ENCODE measurements around the gene ERH.
"Not testable (repeated sequence)": the region's sequence is repeated elsewhere in the genome, so short reads cannot be mapped to it uniquely, and the experiment has no call there.

Gene ERH

GRCh38 chr14:69398053-69398817 lies at the start of gene ERH, which contains the start of gene SLC39A9:
TSS of gene ERH (minus strand) at chr14:69398299. CDS start at chr14:69398233, 66 bp downstream.
TSS of gene SLC39A9 (plus strand) at chr14:69398692. CDS start at chr14:69399370, 678 bp downstream.
- DNase-seq, result peak; percentile 100

GRCh38 chr14:69443296-69443805 lies 45.3 kb upstream of the ERH start:
- no peak for DNase-seq

GRCh38 chr14:69441948-69442347 lies 43.8 kb upstream of the ERH start:
- DNase-seq, result no peak

GRCh38 chr14:69439521-69440270 lies 41.6 kb upstream of the ERH start:
- no peak for DNase-seq

GRCh38 chr14:69432364-69432763 lies 34.3 kb upstream of the ERH start:
- no peak for DNase-seq

- no peak for DNase-seq
Observed at GRCh38 chr14:69430306-69430939, 32.3 kb upstream of the ERH start.

GRCh38 chr14:69429643-69430042 lies 31.5 kb upstream of the ERH start:
- DNase-seq, result no peak

GRCh38 chr14:69428289-69428998 lies 30.3 kb upstream of the ERH start:
- no peak for DNase-seq

- no peak for DNase-seq
Observed at GRCh38 chr14:69427596-69427995, 29.5 kb upstream of the ERH start.

GRCh38 chr14:69424149-69424923 lies 26.2 kb upstream of the ERH start:
- DNase-seq, result no peak

- no peak for DNase-seq
Observed at GRCh38 chr14:69423279-69423678, 25.2 kb upstream of the ERH start.

GRCh38 chr14:69416087-69416486 lies 18.0 kb upstream of the ERH start:
- not testable (repeated sequence) for DNase-seq

GRCh38 chr14:69413483-69413882 lies 15.4 kb upstream of the ERH start:
- DNase-seq, result no peak

GRCh38 chr14:69408331-69408960 lies 10.3 kb upstream of the ERH start:
- DNase-seq, result no peak

- no peak for DNase-seq
Observed at GRCh38 chr14:69405762-69406161, 7.7 kb upstream of the ERH start.

GRCh38 chr14:69404883-69405282 lies 6.8 kb upstream of the ERH start:
- DNase-seq, result no peak

GRCh38 chr14:69404478-69404877 lies 6.4 kb upstream of the ERH start:
- DNase-seq, result no peak

- DNase-seq, result no peak
Observed at GRCh38 chr14:69401841-69402240, 3.7 kb upstream of the ERH start.

GRCh38 chr14:69400154-69400553 lies 2.1 kb upstream of the ERH start:
- no peak for DNase-seq

- no peak for DNase-seq
Observed at GRCh38 chr14:69399750-69400149, 1.7 kb upstream of the ERH start.

- DNase-seq, result no peak
Observed at GRCh38 chr14:69398818-69399210, 715 bp upstream of the ERH start.

GRCh38 chr14:69395929-69396328 lies 2.2 kb downstream of the ERH start:
- DNase-seq, result no peak

Measured in DMS79 treated with DMSO at 0.1 percent for 48 hours (cell line).